22Rv1 (cell line): Measurements from ENCODE around the gene ARMC8.

Source experiments
- H3K27ac ChIP-seq: fragments of 450-650 bp; 2 replicates; pipeline ENCODE4 v1.5.1; 2017
- ZFX ChIP-seq: fragments of 450-650 bp; IDR thresholded peaks from 2 replicates; pipeline ENCODE4 v1.6.1; 2017; ENCODE audit warnings: antibody characterized with exemption, borderline replicate concordance
- TF ChIP-seq, protein P1 (sequence below): fragments of 450-650 bp; IDR thresholded peaks from 2 replicates; pipeline ENCODE4 v1.5.1; 2017; ENCODE audit warnings: mild to moderate bottlenecking

ARMC8 gene

DNA sequence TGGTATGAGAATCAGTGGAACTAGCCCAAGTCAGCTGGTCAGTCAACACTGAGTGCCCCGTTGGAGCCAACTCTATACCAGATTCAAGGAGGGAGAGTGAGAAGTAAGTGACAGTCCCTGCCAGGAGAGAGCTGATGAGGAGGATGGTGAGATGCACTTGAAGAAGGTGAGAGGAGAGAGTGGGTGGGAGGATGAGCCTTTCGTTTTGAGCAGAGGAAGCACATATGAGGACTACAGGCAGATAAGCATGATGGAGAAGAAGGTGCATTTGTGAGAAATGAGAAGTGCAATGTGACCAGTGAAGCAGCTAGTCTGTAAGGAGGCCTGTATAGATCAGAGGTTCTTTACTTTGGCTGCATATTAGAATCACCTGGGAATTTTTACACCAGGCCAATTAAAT lies 102.2 kb downstream of the ARMC8 start:
- TF ChIP-seq, protein P1, sequence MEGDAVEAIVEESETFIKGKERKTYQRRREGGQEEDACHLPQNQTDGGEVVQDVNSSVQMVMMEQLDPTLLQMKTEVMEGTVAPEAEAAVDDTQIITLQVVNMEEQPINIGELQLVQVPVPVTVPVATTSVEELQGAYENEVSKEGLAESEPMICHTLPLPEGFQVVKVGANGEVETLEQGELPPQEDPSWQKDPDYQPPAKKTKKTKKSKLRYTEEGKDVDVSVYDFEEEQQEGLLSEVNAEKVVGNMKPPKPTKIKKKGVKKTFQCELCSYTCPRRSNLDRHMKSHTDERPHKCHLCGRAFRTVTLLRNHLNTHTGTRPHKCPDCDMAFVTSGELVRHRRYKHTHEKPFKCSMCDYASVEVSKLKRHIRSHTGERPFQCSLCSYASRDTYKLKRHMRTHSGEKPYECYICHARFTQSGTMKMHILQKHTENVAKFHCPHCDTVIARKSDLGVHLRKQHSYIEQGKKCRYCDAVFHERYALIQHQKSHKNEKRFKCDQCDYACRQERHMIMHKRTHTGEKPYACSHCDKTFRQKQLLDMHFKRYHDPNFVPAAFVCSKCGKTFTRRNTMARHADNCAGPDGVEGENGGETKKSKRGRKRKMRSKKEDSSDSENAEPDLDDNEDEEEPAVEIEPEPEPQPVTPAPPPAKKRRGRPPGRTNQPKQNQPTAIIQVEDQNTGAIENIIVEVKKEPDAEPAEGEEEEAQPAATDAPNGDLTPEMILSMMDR, result no peak
- no peak for TF ChIP-seq ZFX
- no peak overlapping the region for H3K27ac ChIP-seq

DNA sequence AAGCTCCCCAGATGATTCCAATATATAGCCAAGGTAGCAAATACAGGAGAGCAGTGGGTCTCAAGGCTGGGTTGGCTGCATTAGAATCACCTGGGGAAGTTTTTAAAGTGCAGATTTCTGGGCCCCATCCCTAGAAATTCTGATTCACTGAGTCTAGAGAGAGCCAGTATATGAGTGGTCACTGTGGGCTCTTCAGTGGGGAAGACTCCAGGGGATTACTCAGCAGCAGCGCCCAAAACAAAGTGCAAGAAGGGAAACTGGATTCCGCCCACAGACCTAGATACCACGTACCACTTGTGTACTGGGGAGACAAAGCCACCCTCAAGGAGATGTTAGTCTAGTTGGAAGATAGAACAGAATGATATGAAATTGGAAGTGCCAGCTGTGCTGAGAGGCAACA lies 102.6 kb downstream of the ARMC8 start:
- TF ChIP-seq ZFX, result no peak
- TF ChIP-seq, protein P1, result no peak
- no peak overlapping the region for H3K27ac ChIP-seq

DNA sequence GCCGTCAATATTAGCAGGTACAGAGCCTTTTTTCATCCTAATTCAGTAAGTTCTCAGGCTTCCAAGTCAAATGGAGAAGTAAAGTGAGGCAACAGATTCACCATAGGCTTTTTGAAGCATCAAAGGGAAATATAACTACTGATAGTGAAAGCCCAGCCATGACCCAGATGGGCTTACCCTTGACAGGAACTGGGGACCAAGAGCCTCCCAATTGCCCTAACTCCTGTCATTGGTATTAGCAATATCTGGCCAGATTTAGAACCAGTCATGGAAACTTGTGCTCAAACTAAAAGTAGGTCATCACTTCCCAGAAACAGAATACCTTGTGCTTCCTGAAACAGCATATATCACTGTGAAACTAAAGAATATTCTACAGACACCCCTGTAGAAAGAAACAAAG lies 109.5 kb downstream of the ARMC8 start:
- no peak for TF ChIP-seq ZFX
- TF ChIP-seq, protein P1, result no peak
- no peak overlapping the region for H3K27ac ChIP-seq

DNA sequence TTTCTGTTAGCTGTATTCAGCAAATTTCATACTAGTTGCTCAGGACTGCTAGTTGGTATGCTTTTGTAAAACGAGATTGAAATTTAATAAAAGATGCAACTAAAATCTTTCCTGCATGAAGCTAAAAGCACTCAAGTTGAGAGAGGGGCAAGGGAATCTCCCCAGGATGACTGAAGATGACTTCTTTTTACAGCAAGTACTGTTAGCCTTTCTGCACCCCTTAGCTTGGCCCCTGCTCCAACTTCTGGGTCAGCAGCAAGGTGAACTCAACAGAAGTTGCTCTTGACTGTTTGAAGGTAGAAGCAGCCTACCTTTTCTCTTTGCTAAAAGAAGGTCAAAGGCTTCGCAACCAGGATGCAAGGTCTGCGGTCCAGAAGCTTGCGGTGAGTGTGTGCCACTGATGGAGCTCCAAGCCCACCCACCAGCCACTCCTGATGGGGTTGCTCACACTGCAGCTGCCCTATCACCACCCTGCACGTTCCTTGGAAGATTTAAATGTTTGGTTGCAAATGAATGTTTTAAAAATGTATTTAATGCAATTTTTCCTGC lies 110.0 kb downstream of the ARMC8 start:
- no peak overlapping the region for H3K27ac ChIP-seq
- TF ChIP-seq ZFX, result no peak
- TF ChIP-seq, protein P1, result no peak

DNA sequence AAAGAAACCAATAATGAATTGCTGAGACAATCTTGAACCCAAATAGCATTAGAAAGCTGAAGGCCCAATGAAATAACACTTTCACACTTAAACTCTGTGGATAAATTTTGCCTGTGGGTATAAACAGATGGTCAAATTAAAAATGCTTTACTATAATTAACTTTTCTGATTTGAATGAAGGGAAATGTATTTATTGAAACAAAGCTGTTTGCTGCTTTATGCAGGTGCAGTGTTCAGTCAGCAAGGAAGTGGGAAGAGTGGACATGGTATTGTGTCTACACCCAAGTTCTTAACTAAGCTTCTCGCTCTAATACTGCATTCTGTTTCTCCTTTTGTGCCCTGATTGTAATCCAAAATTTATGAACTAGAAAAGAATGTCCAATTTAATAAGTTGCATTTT lies 110.8 kb downstream of the ARMC8 start:
- H3K27ac ChIP-seq, result no peak overlapping the region
- no peak for TF ChIP-seq ZFX
- TF ChIP-seq, protein P1, result no peak

DNA sequence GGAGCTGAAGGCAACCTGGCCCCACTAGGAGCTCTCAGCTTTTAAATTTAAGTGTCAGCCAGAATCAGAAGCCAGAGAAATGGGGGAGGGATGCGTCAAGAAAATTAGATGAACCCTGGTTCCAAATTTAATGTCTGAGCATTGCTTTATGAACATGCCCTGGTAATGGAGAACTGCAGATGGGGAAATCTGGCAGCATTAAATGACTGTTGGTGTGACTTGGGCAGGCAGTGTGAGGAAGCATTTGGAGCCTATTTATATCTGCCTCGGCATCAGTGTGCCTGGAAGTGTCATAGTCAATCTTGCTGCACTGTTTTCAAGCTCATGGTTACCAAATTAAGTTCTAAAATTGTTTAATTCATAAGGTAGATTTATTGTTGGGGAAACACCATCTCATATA lies 113.5 kb downstream of the ARMC8 start:
- no peak for TF ChIP-seq ZFX
- TF ChIP-seq, protein P1, result no peak
- no peak overlapping the region for H3K27ac ChIP-seq

DNA sequence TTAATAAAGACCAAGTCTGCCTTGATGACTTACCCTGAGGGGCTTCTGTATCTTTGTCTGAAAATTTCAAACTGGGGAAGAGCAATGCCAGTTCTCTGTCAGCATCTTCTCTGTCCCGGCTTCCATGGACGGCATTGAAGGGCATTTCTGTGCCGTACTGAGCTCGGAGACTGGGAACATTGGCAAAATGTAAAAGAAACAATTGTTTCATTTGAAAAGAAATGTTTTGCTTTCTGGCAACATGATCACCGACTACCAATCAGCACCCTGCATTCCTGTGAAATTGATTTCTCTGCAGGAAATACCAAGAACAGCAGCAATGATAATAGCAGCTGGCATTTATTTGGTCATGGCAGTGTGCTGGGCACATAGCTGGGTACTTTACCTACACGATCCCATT lies 116.4 kb downstream of the ARMC8 start:
- H3K27ac ChIP-seq, result no peak overlapping the region
- TF ChIP-seq, protein P1, result no peak
- no peak for TF ChIP-seq ZFX
